Esophagus squamous epithelium (tissue), 4 donors: Measurements from ENCODE around the gene CXCR5.

Experiments used
- POLR2A ChIP-seq, 4 donors: fragments of 450-650 bp; IDR thresholded peaks; one replicate each; pipeline ENCODE4 v1.6.1; 2017; ENCODE audit warnings: antibody characterized with exemption in 4 of 4, mild to moderate bottlenecking in 4 of 4, moderate library complexity in 3 of 4
- TF ChIP-seq, protein P1 (sequence below), 6 experiments: fragments of 450-650 bp in 4 of 6; fragments of 200-600 bp in 2 of 6; sonication (generic) in 2 of 6; IDR thresholded peaks; one replicate each; pipeline ENCODE4 v1.5.1; 2016 to 2019; ENCODE audit warnings: antibody characterized with exemption in 6 of 6, mild to moderate bottlenecking in 4 of 6, moderate library complexity in 4 of 6

DNA sequence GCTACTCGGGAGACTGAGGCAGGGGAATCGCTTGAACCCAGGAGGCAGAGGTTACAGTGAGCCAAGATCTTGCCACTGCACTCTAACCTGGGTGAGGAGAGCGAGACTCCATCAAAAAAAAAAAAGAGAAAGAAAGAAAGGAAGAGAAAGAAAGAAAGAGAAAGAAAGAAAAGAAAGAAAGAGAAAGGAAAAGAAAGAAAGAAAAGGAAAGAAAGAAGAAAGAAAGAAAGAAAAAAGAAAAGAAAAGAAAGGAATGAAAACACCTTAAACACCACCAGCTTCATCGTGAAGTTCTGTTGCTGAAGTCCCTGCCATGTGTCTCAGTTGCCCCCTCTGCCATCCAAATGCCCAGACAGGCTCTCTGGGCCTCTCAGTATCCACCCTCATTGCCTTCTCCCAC is 9.9 kb upstream of the CXCR5 start:
- TF ChIP-seq, protein P1, sequence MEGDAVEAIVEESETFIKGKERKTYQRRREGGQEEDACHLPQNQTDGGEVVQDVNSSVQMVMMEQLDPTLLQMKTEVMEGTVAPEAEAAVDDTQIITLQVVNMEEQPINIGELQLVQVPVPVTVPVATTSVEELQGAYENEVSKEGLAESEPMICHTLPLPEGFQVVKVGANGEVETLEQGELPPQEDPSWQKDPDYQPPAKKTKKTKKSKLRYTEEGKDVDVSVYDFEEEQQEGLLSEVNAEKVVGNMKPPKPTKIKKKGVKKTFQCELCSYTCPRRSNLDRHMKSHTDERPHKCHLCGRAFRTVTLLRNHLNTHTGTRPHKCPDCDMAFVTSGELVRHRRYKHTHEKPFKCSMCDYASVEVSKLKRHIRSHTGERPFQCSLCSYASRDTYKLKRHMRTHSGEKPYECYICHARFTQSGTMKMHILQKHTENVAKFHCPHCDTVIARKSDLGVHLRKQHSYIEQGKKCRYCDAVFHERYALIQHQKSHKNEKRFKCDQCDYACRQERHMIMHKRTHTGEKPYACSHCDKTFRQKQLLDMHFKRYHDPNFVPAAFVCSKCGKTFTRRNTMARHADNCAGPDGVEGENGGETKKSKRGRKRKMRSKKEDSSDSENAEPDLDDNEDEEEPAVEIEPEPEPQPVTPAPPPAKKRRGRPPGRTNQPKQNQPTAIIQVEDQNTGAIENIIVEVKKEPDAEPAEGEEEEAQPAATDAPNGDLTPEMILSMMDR (IDR thresholded peaks at IDR 0.05), result no peak
- no peak for TF ChIP-seq POLR2A (IDR thresholded peaks at IDR 0.05)
